Tibial nerve (tissue), 3 donors: ENCODE data around the gene KRT32.

ENCODE experiments used
- POLR2A ChIP-seq, 2 donors: fragments of 450-650 bp; IDR thresholded peaks; one replicate each; pipeline ENCODE4 v1.6.1; 2017; ENCODE audit warnings: antibody characterized with exemption in 2 of 2, mild to moderate bottlenecking in 2 of 2, moderate library complexity in 2 of 2
- TF ChIP-seq, protein P1 (sequence below), 5 experiments: fragments of 200-600 bp in 3 of 5; fragments of 450-650 bp in 2 of 5; sonication (generic) in 3 of 5; IDR thresholded peaks; one replicate each; pipeline ENCODE4 v1.5.1; 2016 to 2019; ENCODE audit warnings: antibody characterized with exemption in 5 of 5, mild to moderate bottlenecking in 3 of 5, moderate library complexity in 2 of 5

DNA sequence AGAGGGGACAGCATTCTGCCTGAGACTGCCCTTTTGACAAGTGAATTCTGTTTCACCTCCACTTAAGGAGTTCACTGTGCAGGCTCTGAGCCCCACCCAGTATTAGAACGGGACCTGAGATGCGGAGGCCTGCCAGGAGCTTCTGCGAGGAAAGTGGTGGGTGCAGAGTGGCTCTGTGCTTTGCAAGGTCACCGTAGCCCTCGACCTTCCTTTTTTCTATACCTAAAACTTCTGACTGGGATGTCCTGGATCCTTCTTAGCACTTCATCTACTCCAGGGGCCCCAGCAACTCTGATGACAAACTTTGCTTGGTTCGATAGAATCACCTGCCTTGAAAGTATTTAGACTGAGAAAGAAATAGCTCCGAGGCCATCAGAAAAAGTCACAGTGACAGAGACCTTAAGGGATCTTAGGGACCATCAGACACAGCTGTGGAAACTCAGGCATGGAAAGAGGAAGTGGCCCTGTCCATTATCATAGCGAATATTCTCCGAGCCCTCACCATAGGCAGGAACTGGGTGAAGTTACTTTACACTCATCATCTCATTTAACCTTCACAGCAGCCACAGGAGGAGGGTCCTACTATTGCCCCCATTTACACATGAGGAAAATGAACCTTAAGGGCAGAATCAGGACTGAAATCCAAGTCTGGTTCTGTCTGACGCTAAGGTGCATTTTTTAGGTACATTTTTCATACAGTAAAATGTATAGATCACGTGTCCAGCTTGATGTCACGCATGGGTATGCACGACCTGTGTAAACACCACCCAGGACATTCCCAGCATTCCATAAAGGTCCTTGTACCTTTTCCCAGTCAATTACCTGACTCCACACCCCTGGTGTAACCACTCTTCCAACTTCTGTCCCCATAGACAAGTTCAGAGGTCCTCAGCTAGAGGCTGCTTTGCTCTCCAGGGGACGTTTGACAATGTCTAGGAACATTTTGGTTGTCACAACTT is 38.9 kb upstream of the KRT32 start:
- TF ChIP-seq, protein P1, sequence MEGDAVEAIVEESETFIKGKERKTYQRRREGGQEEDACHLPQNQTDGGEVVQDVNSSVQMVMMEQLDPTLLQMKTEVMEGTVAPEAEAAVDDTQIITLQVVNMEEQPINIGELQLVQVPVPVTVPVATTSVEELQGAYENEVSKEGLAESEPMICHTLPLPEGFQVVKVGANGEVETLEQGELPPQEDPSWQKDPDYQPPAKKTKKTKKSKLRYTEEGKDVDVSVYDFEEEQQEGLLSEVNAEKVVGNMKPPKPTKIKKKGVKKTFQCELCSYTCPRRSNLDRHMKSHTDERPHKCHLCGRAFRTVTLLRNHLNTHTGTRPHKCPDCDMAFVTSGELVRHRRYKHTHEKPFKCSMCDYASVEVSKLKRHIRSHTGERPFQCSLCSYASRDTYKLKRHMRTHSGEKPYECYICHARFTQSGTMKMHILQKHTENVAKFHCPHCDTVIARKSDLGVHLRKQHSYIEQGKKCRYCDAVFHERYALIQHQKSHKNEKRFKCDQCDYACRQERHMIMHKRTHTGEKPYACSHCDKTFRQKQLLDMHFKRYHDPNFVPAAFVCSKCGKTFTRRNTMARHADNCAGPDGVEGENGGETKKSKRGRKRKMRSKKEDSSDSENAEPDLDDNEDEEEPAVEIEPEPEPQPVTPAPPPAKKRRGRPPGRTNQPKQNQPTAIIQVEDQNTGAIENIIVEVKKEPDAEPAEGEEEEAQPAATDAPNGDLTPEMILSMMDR (IDR thresholded peaks at IDR 0.05), result no peak
- TF ChIP-seq POLR2A (IDR thresholded peaks at IDR 0.05), result no peak
